ENCODE results near the gene IGFALS.

Gene IGFALS

GRCh38 chr16:1820946-1821290, 27.4 kb upstream of the IGFALS start:
- DNase-seq (no peak), ATAC-seq (no peak)
- Mint-ChIP-seq H3K27ac (no peak overlapping the region), H3K27me3 (no peaks in the 10 kb centered on the region), H3K4me3 (no peak overlapping the region), H3K9me3 (no peaks in the 10 kb centered on the region), H3K4me1 (peaks cover 19% of the 10 kb centered on the region)

- Mint-ChIP-seq H3K4me1 (peaks cover 14% of the 10 kb centered on the region), H3K27ac (no peak overlapping the region)
- ATAC-seq, result no peak
These were observed 26.8 kb upstream of the IGFALS start for GRCh38 chr16:1820096-1820945.

GRCh38 chr16:1819611-1820010, 26.1 kb upstream of the IGFALS start:
- peak overlapping the region in 1 of 2 donors; percentile 86 for H3K27ac Mint-ChIP-seq
- DNase-seq, result no peak
- H3K27me3 Mint-ChIP-seq, result no peaks in the 10 kb centered on the region
- no peak overlapping the region for H3K4me3 Mint-ChIP-seq
- no peaks in the 10 kb centered on the region for H3K9me3 Mint-ChIP-seq
- peaks cover 10% of the 10 kb centered on the region for H3K4me1 Mint-ChIP-seq
- no peak for ATAC-seq

More at GRCh38 chr16:1820096-1820945, 26.8 kb upstream of the IGFALS start:
- no peaks in the 10 kb centered on the region for H3K27me3 Mint-ChIP-seq
- no peak for DNase-seq
- H3K4me3 Mint-ChIP-seq, result no peak overlapping the region
- H3K9me3 Mint-ChIP-seq, result no peaks in the 10 kb centered on the region

GRCh38 chr16:1818873-1819525, 25.5 kb upstream of the IGFALS start:
- ATAC-seq (peak; percentile 4), DNase-seq (no peak)
- Mint-ChIP-seq H3K4me1 (peaks cover 4% of the 10 kb centered on the region), H3K4me3 (no peak overlapping the region), H3K27ac (no peak overlapping the region), H3K27me3 (no peaks in the 10 kb centered on the region), H3K9me3 (no peaks in the 10 kb centered on the region)

GRCh38 chr16:1818204-1818872, 24.8 kb upstream of the IGFALS start:
- Mint-ChIP-seq H3K4me1 (peaks cover 1% of the 10 kb centered on the region), H3K4me3 (no peak overlapping the region), H3K9me3 (no peaks in the 10 kb centered on the region), H3K27ac (no peak overlapping the region), H3K27me3 (no peaks in the 10 kb centered on the region)
- ATAC-seq (peak; percentile 31), DNase-seq (no peak)

GRCh38 chr16:1817716-1818115, 24.2 kb upstream of the IGFALS start:
- Mint-ChIP-seq H3K27ac (no peak overlapping the region), H3K27me3 (no peaks in the 10 kb centered on the region)

GRCh38 chr16:1817276-1817589, 23.7 kb upstream of the IGFALS start:
- no peaks in the 10 kb centered on the region for H3K27me3 Mint-ChIP-seq
- no peak overlapping the region for H3K27ac Mint-ChIP-seq
- no peak for ATAC-seq
- DNase-seq, result no peak
- no peak overlapping the region for H3K4me3 Mint-ChIP-seq
- no peaks in the 10 kb centered on the region for H3K9me3 Mint-ChIP-seq
- H3K4me1 Mint-ChIP-seq, result peaks cover 8% of the 10 kb centered on the region

More at GRCh38 chr16:1817716-1818115, 24.2 kb upstream of the IGFALS start:
- Mint-ChIP-seq H3K4me3 (no peak overlapping the region), H3K9me3 (no peaks in the 10 kb centered on the region), H3K4me1 (peaks cover 7% of the 10 kb centered on the region)
- ATAC-seq, result no peak
- no peak for DNase-seq

- H3K27me3 Mint-ChIP-seq, result no peaks in the 10 kb centered on the region
- no peak overlapping the region for H3K4me3 Mint-ChIP-seq
- DNase-seq, result no peak
- H3K4me1 Mint-ChIP-seq, result peaks cover 8% of the 10 kb centered on the region
- no peak overlapping the region for H3K27ac Mint-ChIP-seq
- H3K9me3 Mint-ChIP-seq, result no peaks in the 10 kb centered on the region
- ATAC-seq, result no peak
These were observed 23.1 kb upstream of the IGFALS start for GRCh38 chr16:1816396-1817275.

GRCh38 chr16:1815461-1815860, 22.0 kb upstream of the IGFALS start:
- no peak for DNase-seq
- Mint-ChIP-seq H3K27me3 (no peaks in the 10 kb centered on the region), H3K4me3 (no peak overlapping the region), H3K9me3 (no peaks in the 10 kb centered on the region), H3K4me1 (peaks cover 8% of the 10 kb centered on the region), H3K27ac (peak overlapping the region in 1 of 2 donors; percentile 63)
- ATAC-seq, result no peak

GRCh38 chr16:1812732-1813163, 19.2 kb upstream of the IGFALS start:
- no peak overlapping the region for H3K27ac Mint-ChIP-seq
- DNase-seq (peak; percentile 38 to 53), ATAC-seq (peak; percentile 88)
- no peaks in the 10 kb centered on the region for H3K27me3 Mint-ChIP-seq
- no peaks in the 10 kb centered on the region for H3K9me3 Mint-ChIP-seq
- no peak overlapping the region for H3K4me3 Mint-ChIP-seq
- peaks cover 8% of the 10 kb centered on the region for H3K4me1 Mint-ChIP-seq

- Mint-ChIP-seq H3K9me3 (no peaks in the 10 kb centered on the region), H3K27me3 (no peaks in the 10 kb centered on the region), H3K4me3 (no peak overlapping the region), H3K27ac (no peak overlapping the region), H3K4me1 (peaks cover 8% of the 10 kb centered on the region)
- ATAC-seq, result no peak
- DNase-seq, result no peak
These were observed 17.0 kb upstream of the IGFALS start for GRCh38 chr16:1810536-1810935.

- no peak overlapping the region for H3K4me3 Mint-ChIP-seq
- no peaks in the 10 kb centered on the region for H3K9me3 Mint-ChIP-seq
- no peaks in the 10 kb centered on the region for H3K27me3 Mint-ChIP-seq
- DNase-seq (no peak), ATAC-seq (no peak)
- H3K27ac Mint-ChIP-seq, result peak overlapping the region; percentile 13 to 49
- peaks cover 8% of the 10 kb centered on the region for H3K4me1 Mint-ChIP-seq
These were observed 16.6 kb upstream of the IGFALS start for GRCh38 chr16:1810106-1810505.

- ATAC-seq, result no peak
- Mint-ChIP-seq H3K4me3 (no peak overlapping the region), H3K4me1 (peaks cover 8% of the 10 kb centered on the region), H3K9me3 (no peaks in the 10 kb centered on the region), H3K27me3 (no peaks in the 10 kb centered on the region), H3K27ac (no peak overlapping the region)
- no peak for DNase-seq
These were observed 15.8 kb upstream of the IGFALS start for GRCh38 chr16:1809281-1809801.

GRCh38 chr16:1808691-1809090, 15.2 kb upstream of the IGFALS start:
- DNase-seq (no peak), ATAC-seq (no peak)
- Mint-ChIP-seq H3K4me3 (no peak overlapping the region), H3K27me3 (no peaks in the 10 kb centered on the region), H3K9me3 (no peaks in the 10 kb centered on the region), H3K27ac (no peak overlapping the region), H3K4me1 (peaks cover 8% of the 10 kb centered on the region)

- DNase-seq, result no peak
- H3K4me3 Mint-ChIP-seq, result no peak overlapping the region
- ATAC-seq, result no peak
- no peaks in the 10 kb centered on the region for H3K9me3 Mint-ChIP-seq
- H3K27ac Mint-ChIP-seq, result no peak overlapping the region
- peaks cover under 1% of the 10 kb centered on the region for H3K4me1 Mint-ChIP-seq
- no peaks in the 10 kb centered on the region for H3K27me3 Mint-ChIP-seq
These were observed 14.1 kb upstream of the IGFALS start for GRCh38 chr16:1807626-1808025.
